G401 (cell line): ENCODE measurements around the gene CANT1. TPM values are rescaled to one million over a fixed set of nuclear protein-coding genes. Genes with fewer than 3 reads are reported as not detected.
"Not testable (repeated sequence)": the region's sequence is repeated elsewhere in the genome, so short reads cannot be mapped to it uniquely, and the experiment has no call there.

Experiments
- DNase-seq: peaks from one replicate; pipeline ENCODE4 v3.0.0-alpha.2; 2015; ENCODE audit warnings: low spot score
- in situ Hi-C: cut with HindIII; loops from 2 replicates; pipeline ENCODE4 v1.10.0; 2016; ENCODE audit warnings: low sequenced_read_pairs, mixed read lengths
- total RNA-seq: library from RNA; depleted of rRNA; stranded (reverse); fragments of >200 nt; shearing (Covaris generic); gene quantifications from 2 replicates; pipeline ENCODE4 v1.2.3, GENCODE V29; 2014; rRNA removed

CANT1 gene
- total RNA-seq, 1 experiment from 2014 or later, result 66.1 TPM

GRCh38 chr17:78951967-78952551, 57.5 kb downstream of the CANT1 start:
- no peak for DNase-seq
- in situ Hi-C loops, result no loop called here

DNA sequence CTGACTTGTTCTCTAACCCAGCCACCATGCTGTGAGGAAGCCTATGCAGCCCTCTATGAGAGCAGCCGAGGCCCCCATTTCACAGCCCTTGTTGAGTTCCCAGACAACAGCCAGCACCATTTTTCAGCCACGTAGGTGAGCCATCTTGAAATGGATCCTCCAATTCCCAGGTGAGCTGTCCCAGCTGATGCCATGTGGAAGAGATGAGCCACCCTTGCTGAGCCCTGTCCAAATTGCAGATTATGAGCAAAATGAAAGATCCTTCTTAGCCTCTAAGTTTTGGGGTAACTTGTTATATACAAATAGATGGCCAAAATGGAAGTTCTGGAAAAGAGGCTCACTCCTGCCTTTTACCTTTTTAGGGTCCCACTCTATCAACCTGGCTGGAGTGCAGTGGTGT, 58.7 kb downstream of the CANT1 start:
- no peak for DNase-seq
- in situ Hi-C loops, result no loop called here

- in situ Hi-C loops, result no loop called here
- no peak for DNase-seq
Measured at GRCh38 chr17:78947235-78948149, 62.1 kb downstream of the CANT1 start.

- in situ Hi-C loops, result no loop called here
- DNase-seq, result no peak
Measured at GRCh38 chr17:78946631-78947030, 62.9 kb downstream of the CANT1 start.

GRCh38 chr17:78946131-78946530, 63.4 kb downstream of the CANT1 start:
- in situ Hi-C loops, result no loop called here

DNA sequence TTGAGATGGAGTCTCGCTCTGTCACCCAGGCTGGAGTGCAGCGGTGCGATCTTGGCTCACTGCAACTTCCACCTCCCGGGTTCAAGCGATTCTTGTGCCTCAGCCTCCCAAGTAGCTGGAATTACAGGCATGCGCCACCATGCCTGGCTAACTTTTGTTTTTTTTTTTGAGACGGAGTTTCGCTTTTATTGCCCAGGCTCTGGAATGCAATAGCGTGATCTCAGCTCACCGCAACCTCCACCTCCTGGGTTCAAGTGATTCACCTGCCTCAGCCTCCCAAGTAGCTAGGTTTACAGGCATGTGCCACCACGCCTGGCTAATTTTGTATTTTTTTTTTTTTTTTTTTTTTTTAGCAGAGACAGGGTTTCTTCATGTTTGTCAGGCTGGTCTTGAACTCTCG, 64.1 kb downstream of the CANT1 start:
- DNase-seq, in situ Hi-C loops: not testable (repeated sequence)

More at GRCh38 chr17:78946131-78946530, 63.4 kb downstream of the CANT1 start:
- DNase-seq, result no peak

DNA sequence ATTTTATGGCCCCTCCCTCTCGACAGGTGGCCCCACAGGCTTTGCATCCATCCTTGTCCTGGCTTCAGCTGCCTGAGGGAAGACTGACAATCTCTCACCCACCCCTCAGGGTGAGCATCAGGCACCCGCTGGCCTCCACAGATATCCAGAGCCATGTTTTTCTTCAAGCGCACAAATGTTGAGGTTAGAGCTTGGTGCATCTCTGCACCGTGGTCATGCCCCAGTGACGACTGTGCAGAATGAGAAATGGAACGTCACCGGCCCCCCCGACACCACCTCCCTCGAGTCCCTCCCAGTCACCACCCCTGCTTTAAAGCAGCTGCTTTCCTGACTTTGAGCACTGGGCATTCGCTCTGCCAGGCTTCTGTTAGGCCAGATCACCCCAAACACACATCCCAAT, 64.6 kb downstream of the CANT1 start:
- DNase-seq, result no peak
- in situ Hi-C loops, result no loop called here

GRCh38 chr17:78944026-78944425, 65.5 kb downstream of the CANT1 start:
- no peak for DNase-seq
- in situ Hi-C loops, result no loop called here

Other genes with a start within 250 kb of the CANT1 start
- 21.7 and 28.1 TPM in 2 replicates for gene CYTH1, start 227.5 kb downstream of the CANT1 start, total RNA-seq
- 10.1 and 10.4 TPM in 2 replicates for gene USP36, start 168.9 kb downstream of the CANT1 start, total RNA-seq
- 0.37 TPM in 1 of 2 replicates, not detected in the other for gene CEP295NL, start 106.6 kb downstream of the CANT1 start, total RNA-seq
- 32.4 and 37.5 TPM in 2 replicates for gene TIMP2, start 84.4 kb downstream of the CANT1 start, total RNA-seq
- gene LGALS3BP, start 29.8 kb downstream of the CANT1 start, total RNA-seq, result 24.1 and 44.7 TPM in 2 replicates
- gene C1QTNF1, start 14.4 kb upstream of the CANT1 start, total RNA-seq, result not detected in 2 replicates
- 13.2 and 17.1 TPM in 2 replicates for gene ENGASE, start 65.1 kb upstream of the CANT1 start, total RNA-seq